SK-N-SH (cell line): Measurements from ENCODE around the gene SORL1. TPM values are rescaled to one million over a fixed set of nuclear protein-coding genes. Genes with fewer than 3 reads are reported as not detected.

ENCODE experiments used
- CTCF ChIA-PET: fragments of 300-600, 350-600 bp; formaldehyde crosslinking; extraction: SDS; loops from one replicate; lab custom pipeline; 2021; lab: Yijun Ruan, JAX
- POLR2A ChIA-PET: fragments of 350-600 bp; sonication (Branson Sonifier 250); formaldehyde crosslinking; extraction: SDS; loops from one replicate; lab custom pipeline; 2020; ENCODE audit warnings: antibody characterized with exemption, inconsistent platforms; lab: Yijun Ruan, JAX
- DNase-seq: peaks from one replicate; pipeline ENCODE4 v3.0.0; 2012
- H2AFZ ChIP-seq: fragments of 200-600 bp; sonication (generic); 2 replicates; pipeline ENCODE4 v1.8.1; 2016; ENCODE audit warnings: antibody characterized with exemption, mild to moderate bottlenecking, low read depth
- H3F3A ChIP-seq: fragments of 200-600 bp; sonication (generic); replicated peaks from 2 replicates; pipeline ENCODE3; 2016; ENCODE audit warnings: antibody characterized with exemption, mild to moderate bottlenecking; ENCODE audit not compliant: insufficient read depth
- H3K27ac ChIP-seq, 2 experiments: fragments of 200-500 bp in 1 of 2; fragments of 200-600 bp in 1 of 2; sonication (Bioruptor generic) in 1 of 2; sonication (generic), shearing (Covaris generic) in 1 of 2; 2 replicates each; pipeline versions ENCODE4 v1.5.1 to v1.6.1; 2014 to 2016; ENCODE audit warnings: low read depth in 2 of 2, inconsistent platforms in 1 of 2, low read length in 1 of 2, mild to moderate bottlenecking in 1 of 2, mixed read lengths in 1 of 2
- H3K27me3 ChIP-seq: fragments of 200-600 bp; sonication (generic), shearing (Covaris generic); 2 replicates; pipeline ENCODE4 v1.6.1; 2016; ENCODE audit warnings: mixed run types; ENCODE audit not compliant: insufficient read depth
- H3K36me3 ChIP-seq, 2 experiments: fragments of 200-500 bp in 1 of 2; fragments of 200-600 bp in 1 of 2; sonication (Bioruptor generic) in 1 of 2; sonication (generic) in 1 of 2; replicated peaks in 1 of 2; 2 replicates each; pipeline versions ENCODE3 to v1.5.1; 2014 to 2016; ENCODE audit warnings: low read length in 1 of 2, mild to moderate bottlenecking in 1 of 2; ENCODE audit not compliant: insufficient read depth in 2 of 2, control insufficient read depth in 1 of 2
- H3K4me1 ChIP-seq, 2 experiments: fragments of 200-500 bp in 1 of 2; fragments of 200-600 bp in 1 of 2; sonication (Bioruptor generic) in 1 of 2; sonication (generic), shearing (Covaris generic) in 1 of 2; 2 replicates each; pipeline versions ENCODE4 v1.5.1 to v1.6.1; 2014 to 2016; ENCODE audit warnings: low read depth in 1 of 2, low read length in 1 of 2, mixed run types in 1 of 2; ENCODE audit not compliant: insufficient read depth in 2 of 2, control insufficient read depth in 1 of 2
- H3K4me2 ChIP-seq: fragments of 200-600 bp; sonication (generic), shearing (Covaris generic); 2 replicates; pipeline ENCODE4 v1.6.1; 2017; ENCODE audit warnings: mixed run types
- H3K4me3 ChIP-seq, 2 experiments: fragments of 200-500 bp in 1 of 2; fragments of 200-600 bp in 1 of 2; sonication (Bioruptor generic) in 1 of 2; sonication (generic), shearing (Covaris generic) in 1 of 2; 2 replicates each; pipeline versions ENCODE4 v1.5.1 to v1.8.1; 2014 to 2016; ENCODE audit warnings: low read depth in 2 of 2, inconsistent platforms in 1 of 2, low read length in 1 of 2, mild to moderate bottlenecking in 1 of 2, mixed read lengths in 1 of 2, moderate library complexity in 1 of 2
- H3K79me2 ChIP-seq: fragments of 200-600 bp; sonication (generic); 2 replicates; pipeline ENCODE4 v1.8.1; 2017; ENCODE audit warnings: mild to moderate bottlenecking; ENCODE audit not compliant: insufficient read depth
- H3K9ac ChIP-seq: fragments of 200-600 bp; sonication (generic); 2 replicates; pipeline ENCODE4 v1.6.1; 2017; ENCODE audit warnings: mixed run types
- H3K9me2 ChIP-seq: fragments of 200-600 bp; sonication (generic); 2 replicates; pipeline ENCODE4 v1.6.1; 2017; ENCODE audit warnings: mixed run types
- H3K9me3 ChIP-seq: fragments of 200-600 bp; sonication (generic); 2 replicates; pipeline ENCODE4 v1.6.1; 2017; ENCODE audit warnings: mixed run types, mild to moderate bottlenecking, moderate library complexity
- H4K20me1 ChIP-seq: fragments of 200-600 bp; sonication (generic); 2 replicates; pipeline ENCODE4 v1.6.1; 2017; ENCODE audit warnings: mild to moderate bottlenecking, mixed run types; ENCODE audit not compliant: insufficient read depth
- FOXJ3 ChIP-seq: sonication (generic); formaldehyde crosslinking; IDR thresholded peaks from 2 replicates; pipeline ENCODE4 v1.5.1; 2020; ENCODE audit warnings: mild to moderate bottlenecking, missing genetic modification reagents
- GABPA ChIP-seq: IDR thresholded peaks from 2 replicates; pipeline ENCODE4 v1.4.0; 2012; ENCODE audit warnings: low read depth, mild to moderate bottlenecking
- POLR2AphosphoS5 ChIP-seq: IDR thresholded peaks from 2 replicates; pipeline ENCODE4 v1.6.1; 2012; ENCODE audit warnings: low read depth, low read length
- REST ChIP-seq: IDR thresholded peaks from 2 replicates; pipeline ENCODE4 v1.6.1; 2012; ENCODE audit warnings: mild to moderate bottlenecking, low read depth, low read length, moderate library complexity
- SIN3A ChIP-seq: IDR thresholded peaks from 2 replicates; pipeline ENCODE4 v1.6.1; 2012; ENCODE audit warnings: low read depth, mild to moderate bottlenecking, low read length, moderate library complexity, borderline replicate concordance
- TAF1 ChIP-seq: IDR thresholded peaks from 2 replicates; pipeline ENCODE4 v1.6.1; 2012; ENCODE audit warnings: low read depth, mild to moderate bottlenecking, low read length, moderate library complexity, borderline replicate concordance
- TEAD4 ChIP-seq: IDR thresholded peaks from 2 replicates; pipeline ENCODE4 v1.4.0; 2012; ENCODE audit warnings: mild to moderate bottlenecking, borderline replicate concordance; ENCODE audit not compliant: insufficient read depth
- YY1 ChIP-seq: IDR thresholded peaks from 2 replicates; pipeline ENCODE4 v1.4.0; 2012; ENCODE audit warnings: low read depth, mild to moderate bottlenecking
- WGBS: methylation state at CpG from one replicate; pipeline ENCODE4 v1.1.6; 2017; ENCODE audit warnings: low lambda C conversion rate; 5-methylcytosine and 5-hydroxymethylcytosine counted together
- polyA plus RNA-seq, 3 experiments: library from polyadenylated mRNA; depleted of rRNA; stranded (reverse); fragments of >200 nt; gene quantifications; 2 replicates each; pipeline ENCODE4 v1.2.3, GENCODE V29; 2012
- TF ChIP-seq, protein P1 (sequence below): IDR thresholded peaks from 2 replicates; pipeline ENCODE4 v1.4.0; 2012; ENCODE audit warnings: low read depth
- TF ChIP-seq, protein P2 (sequence below): IDR thresholded peaks from 2 replicates; pipeline ENCODE4 v1.4.0; 2012; ENCODE audit warnings: low read depth, borderline replicate concordance
- TF ChIP-seq, protein P3 (sequence below): fragments of 150-350 bp; IDR thresholded peaks from 2 replicates; pipeline ENCODE4 v1.6.1; 2016; ENCODE audit warnings: mild to moderate bottlenecking, low read depth, low read length

The SORL1 gene
- polyA plus RNA-seq, 1 of the 3 experiments (the other 2 are of a cell fraction) = 7.1 TPM

DNA sequence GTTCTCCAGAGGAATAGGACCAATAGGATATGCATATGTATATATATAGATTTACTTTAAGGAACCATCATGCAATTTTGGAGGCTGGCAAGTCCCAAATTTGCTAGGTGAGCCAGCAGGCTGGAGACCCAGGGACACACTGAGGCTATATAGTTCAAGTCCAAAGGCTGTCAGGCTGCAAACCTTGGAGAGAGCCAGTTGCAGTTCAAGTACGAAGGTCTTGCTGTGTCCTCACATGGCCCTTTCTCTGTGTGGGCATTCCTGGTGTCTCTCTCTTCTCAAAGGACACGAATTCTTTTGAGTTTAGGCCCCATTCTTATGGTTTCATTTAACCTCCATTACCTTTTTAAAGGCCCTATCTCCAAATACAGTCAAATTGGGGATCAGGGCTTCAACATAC is 135.1 kb downstream of the SORL1 start (continued):
- no peak for TF ChIP-seq REST
- TF ChIP-seq, all 33 proteins: peak for 0

DNA sequence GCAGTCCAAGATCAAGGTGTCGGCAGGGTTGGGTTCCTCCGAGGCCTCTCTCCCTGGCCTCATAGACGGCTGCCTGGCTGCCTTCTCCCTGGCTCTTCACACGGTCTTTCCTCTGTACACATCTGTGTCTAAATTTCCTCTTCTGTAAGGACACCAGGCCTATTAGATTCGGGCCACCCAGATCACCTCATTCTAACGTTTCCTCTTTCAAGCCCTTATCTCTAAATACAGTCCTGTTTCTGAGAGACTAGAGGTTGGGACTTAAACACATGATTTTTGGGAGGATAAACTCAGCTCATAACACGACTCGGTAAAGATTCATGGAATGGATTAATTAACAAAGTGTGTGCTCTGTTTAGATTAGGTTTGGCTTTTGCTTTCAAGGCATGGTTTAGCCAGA is 136.6 kb downstream of the SORL1 start:
- no peak for DNase-seq
- POLR2A ChIA-PET = no interaction called here
- TF ChIP-seq, protein P1, sequence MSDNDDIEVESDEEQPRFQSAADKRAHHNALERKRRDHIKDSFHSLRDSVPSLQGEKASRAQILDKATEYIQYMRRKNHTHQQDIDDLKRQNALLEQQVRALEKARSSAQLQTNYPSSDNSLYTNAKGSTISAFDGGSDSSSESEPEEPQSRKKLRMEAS = no peak
- TF ChIP-seq FOXJ3 (CRISPR knock-in tag) (no peak), GABPA (no peak), POLR2AphosphoS5 (no peak), TEAD4 (no peak), SIN3A (no peak), YY1 (no peak), TAF1 (no peak)
- TF ChIP-seq, protein P2, sequence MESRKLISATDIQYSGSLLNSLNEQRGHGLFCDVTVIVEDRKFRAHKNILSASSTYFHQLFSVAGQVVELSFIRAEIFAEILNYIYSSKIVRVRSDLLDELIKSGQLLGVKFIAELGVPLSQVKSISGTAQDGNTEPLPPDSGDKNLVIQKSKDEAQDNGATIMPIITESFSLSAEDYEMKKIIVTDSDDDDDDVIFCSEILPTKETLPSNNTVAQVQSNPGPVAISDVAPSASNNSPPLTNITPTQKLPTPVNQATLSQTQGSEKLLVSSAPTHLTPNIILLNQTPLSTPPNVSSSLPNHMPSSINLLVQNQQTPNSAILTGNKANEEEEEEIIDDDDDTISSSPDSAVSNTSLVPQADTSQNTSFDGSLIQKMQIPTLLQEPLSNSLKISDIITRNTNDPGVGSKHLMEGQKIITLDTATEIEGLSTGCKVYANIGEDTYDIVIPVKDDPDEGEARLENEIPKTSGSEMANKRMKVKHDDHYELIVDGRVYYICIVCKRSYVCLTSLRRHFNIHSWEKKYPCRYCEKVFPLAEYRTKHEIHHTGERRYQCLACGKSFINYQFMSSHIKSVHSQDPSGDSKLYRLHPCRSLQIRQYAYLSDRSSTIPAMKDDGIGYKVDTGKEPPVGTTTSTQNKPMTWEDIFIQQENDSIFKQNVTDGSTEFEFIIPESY = no peak
- TF ChIP-seq, protein P3, sequence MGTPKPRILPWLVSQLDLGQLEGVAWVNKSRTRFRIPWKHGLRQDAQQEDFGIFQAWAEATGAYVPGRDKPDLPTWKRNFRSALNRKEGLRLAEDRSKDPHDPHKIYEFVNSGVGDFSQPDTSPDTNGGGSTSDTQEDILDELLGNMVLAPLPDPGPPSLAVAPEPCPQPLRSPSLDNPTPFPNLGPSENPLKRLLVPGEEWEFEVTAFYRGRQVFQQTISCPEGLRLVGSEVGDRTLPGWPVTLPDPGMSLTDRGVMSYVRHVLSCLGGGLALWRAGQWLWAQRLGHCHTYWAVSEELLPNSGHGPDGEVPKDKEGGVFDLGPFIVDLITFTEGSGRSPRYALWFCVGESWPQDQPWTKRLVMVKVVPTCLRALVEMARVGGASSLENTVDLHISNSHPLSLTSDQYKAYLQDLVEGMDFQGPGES = no peak
- Histone ChIP-seq H3K27ac (no peak overlapping the region), H3K4me2 (no peak overlapping the region), H3K79me2 (no peaks in the 10 kb centered on the region), H2AFZ (no peak overlapping the region), H3K27me3 (no peaks in the 10 kb centered on the region; the same call in 1 of the 2 replicates), H3F3A (no peaks in the 10 kb centered on the region), H3K9me3 (no peaks in the 10 kb centered on the region), H3K9me2 (no peaks in the 10 kb centered on the region), H4K20me1 (no peaks in the 10 kb centered on the region), H3K36me3 (no peaks in the 10 kb centered on the region), H3K9ac (no peak overlapping the region), H3K4me1 (peaks cover 0 to 2% of the 10 kb centered on the region in 2 experiments; a peak in 1 of 4 replicates), H3K4me3 (no peak overlapping the region)
- CTCF ChIA-PET = interaction anchor here (1.3 to 5.8 kb wide), 3 partner anchors 142 to 271 kb away, joined by 3 to 90 read pairs (median 4); no protein-coding TSS in a partner anchor
- whole genome bisulfite sequencing = 53% methylated on average over 6 of the region's 8 CpGs
